HepG2 (cell line): Measurements from ENCODE around the gene GLIS2. TPM values are rescaled to one million over a fixed set of nuclear protein-coding genes. Genes with fewer than 3 reads are reported as not detected.

Experiments
- AKAP8 ChIP-seq: sonication (generic); formaldehyde crosslinking; IDR thresholded peaks from 2 replicates; pipeline ENCODE4 v1.5.1; 2020; ENCODE audit warnings: mild to moderate bottlenecking, missing genetic modification reagents
- ASH2L ChIP-seq: fragments of 300-600, 200-600 bp; sonication (generic); IDR thresholded peaks from 2 replicates; pipeline ENCODE4 v1.7.0; 2017; ENCODE audit warnings: low read depth, mild to moderate bottlenecking, moderate library complexity, mixed read lengths, low read length; ENCODE audit not compliant: insufficient read length
- ATF5 ChIP-seq: sonication (generic); formaldehyde crosslinking; IDR thresholded peaks from 2 replicates; pipeline ENCODE4 v1.4.0; 2020; ENCODE audit warnings: mild to moderate bottlenecking, low read depth, missing genetic modification reagents
- ETV5 ChIP-seq: IDR thresholded peaks from 2 replicates; pipeline ENCODE4 v1.6.1; 2018; ENCODE audit warnings: missing biosample characterization, missing genetic modification reagents, inconsistent platforms, borderline replicate concordance
- ETV6 ChIP-seq: sonication (generic); formaldehyde crosslinking; conservative IDR thresholded peaks from 2 replicates; pipeline ENCODE4 v1.4.0; 2020; ENCODE audit warnings: missing genetic modification reagents
- HMGXB3 ChIP-seq: sonication (generic); formaldehyde crosslinking; IDR thresholded peaks from 2 replicates; pipeline ENCODE4 v1.4.0; 2020; ENCODE audit warnings: missing genetic modification reagents, borderline replicate concordance
- ISL2 ChIP-seq: sonication (generic); formaldehyde crosslinking; IDR thresholded peaks from 2 replicates; pipeline ENCODE4 v1.5.0; 2020; ENCODE audit warnings: missing genetic modification reagents
- KLF11 ChIP-seq: IDR thresholded peaks from 2 replicates; pipeline ENCODE4 v1.6.1; 2016; ENCODE audit warnings: missing compliant biosample characterization
- LBX2 ChIP-seq: sonication (generic); formaldehyde crosslinking; IDR thresholded peaks from 2 replicates; pipeline ENCODE4 v1.5.0; 2020; ENCODE audit warnings: missing genetic modification reagents, mild to moderate bottlenecking, borderline replicate concordance
- MAX ChIP-seq: IDR thresholded peaks from 2 replicates; pipeline ENCODE4 v1.6.1; 2012; ENCODE audit warnings: inconsistent platforms
- MED8 ChIP-seq: sonication (generic); formaldehyde crosslinking; IDR thresholded peaks from 2 replicates; pipeline ENCODE4 v1.8.1; 2023; ENCODE audit warnings: mild to moderate bottlenecking, missing genetic modification reagents; ENCODE audit not compliant: insufficient replicate concordance
- MXI1 ChIP-seq: IDR thresholded peaks from 3 replicates; pipeline ENCODE4 v1.6.1; 2012; ENCODE audit warnings: low read depth, low read length, inconsistent platforms, borderline replicate concordance
- NFIC ChIP-seq: IDR thresholded peaks from 2 replicates; pipeline ENCODE4 v1.6.1; 2012; ENCODE audit warnings: mild to moderate bottlenecking, low read length, inconsistent platforms
- PAWR ChIP-seq: sonication (generic); formaldehyde crosslinking; IDR thresholded peaks from 2 replicates; pipeline ENCODE4 v1.4.0; 2020; ENCODE audit warnings: missing genetic modification reagents, mild to moderate bottlenecking, borderline replicate concordance
- POLR2G ChIP-seq: fragments of 200-400 bp; formaldehyde crosslinking; IDR thresholded peaks from 2 replicates; pipeline ENCODE4 v1.6.1; 2018; ENCODE audit warnings: mild to moderate bottlenecking, low read depth, low read length, moderate library complexity
- SRSF1 ChIP-seq: fragments of 200-400 bp; formaldehyde crosslinking; optimal IDR thresholded peaks from 2 replicates; pipeline ENCODE3; 2017; ENCODE audit warnings: mild to moderate bottlenecking, low read depth, low read length, moderate library complexity
- TMF1 ChIP-seq: sonication (generic); formaldehyde crosslinking; IDR thresholded peaks from 2 replicates; pipeline ENCODE4 v1.8.1; 2022; ENCODE audit warnings: low read depth, missing genetic modification reagents
- XRCC5 ChIP-seq: fragments of 200-400 bp; formaldehyde crosslinking; optimal IDR thresholded peaks from 2 replicates; pipeline ENCODE3; 2017; ENCODE audit warnings: mild to moderate bottlenecking, low read length
- ZBTB1 ChIP-seq: sonication (generic); formaldehyde crosslinking; IDR thresholded peaks from 2 replicates; pipeline ENCODE4 v1.4.0; 2020; ENCODE audit warnings: missing genetic modification reagents, borderline replicate concordance
- ZNF10 ChIP-seq: sonication (generic); formaldehyde crosslinking; IDR thresholded peaks from 2 replicates; pipeline ENCODE4 v1.4.0; 2020; ENCODE audit warnings: mild to moderate bottlenecking, low read depth, missing genetic modification reagents, borderline replicate concordance
- ZNF180 ChIP-seq: sonication (generic); formaldehyde crosslinking; IDR thresholded peaks from 2 replicates; pipeline ENCODE4 v1.4.0; 2020; ENCODE audit warnings: low read depth, missing genetic modification reagents, borderline replicate concordance
- ZNF337 ChIP-seq: sonication (generic); formaldehyde crosslinking; IDR thresholded peaks from 2 replicates; pipeline ENCODE4 v1.5.1; 2020; ENCODE audit warnings: missing genetic modification reagents, low read depth, mild to moderate bottlenecking, borderline replicate concordance
- ZNF382 ChIP-seq: sonication (generic); formaldehyde crosslinking; IDR thresholded peaks from 2 replicates; pipeline ENCODE4 v1.5.0; 2020; ENCODE audit warnings: missing genetic modification reagents, mild to moderate bottlenecking, borderline replicate concordance
- ZNF546 ChIP-seq: sonication (generic); formaldehyde crosslinking; conservative IDR thresholded peaks from 2 replicates; pipeline ENCODE4 v1.8.1; 2023; ENCODE audit warnings: mild to moderate bottlenecking, missing genetic modification reagents
- ZNF564 ChIP-seq: sonication (generic); formaldehyde crosslinking; IDR thresholded peaks from 2 replicates; pipeline ENCODE4 v1.8.1; 2023; ENCODE audit warnings: mild to moderate bottlenecking, missing genetic modification reagents
- ZNF782 ChIP-seq: sonication (generic); formaldehyde crosslinking; IDR thresholded peaks from 2 replicates; pipeline ENCODE4 v1.4.0; 2020; ENCODE audit warnings: missing genetic modification reagents, mild to moderate bottlenecking, borderline replicate concordance
- ZNF879 ChIP-seq: sonication (generic); formaldehyde crosslinking; IDR thresholded peaks from 2 replicates; pipeline ENCODE4 v1.8.1; 2023; ENCODE audit warnings: missing genetic modification reagents
- polyA plus RNA-seq, 8 experiments: library from polyadenylated mRNA; depleted of rRNA in 3 of 8; stranded (reverse) in 7 of 8; unstranded in 1 of 8; fragments of >200 nt; fragmentation: Illumina TruSeq in 4 of 8; extraction: Trizol in 4 of 8; gene quantifications; 2 replicates each; pipeline versions ENCODE4 v1.2.1 to v1.2.3, GENCODE V29; 2011 to 2016; ENCODE audit warnings: low read depth in 4 of 8, missing spikeins in 1 of 8, mixed read lengths in 1 of 8; ENCODE audit not compliant: insufficient read depth in 1 of 8
- total RNA-seq, 5 experiments: library from RNA; depleted of rRNA; stranded (reverse); fragments of >200 nt; fragmentation: Illumina TruSeq; extraction: Trizol; gene quantifications; 2 replicates each; pipeline ENCODE4 v1.2.3, GENCODE V29; 2016; ENCODE audit warnings: low read depth in 1 of 5

GLIS2 gene
- total and polyA plus RNA-seq, 2 of the 13 experiments (the other 11 are each of a cell fraction or from before 2014, with no cell fraction given): 0.28 to 0.29 TPM

GRCh38 chr16:4290236-4290830 lies 25.5 kb upstream of the GLIS2 start (continued):
- TF ChIP-seq ATF5 (CRISPR knock-in tag): no peak
- TF ChIP-seq SRSF1: no peak
- TF ChIP-seq MXI1: peak; percentile 49; the same call in 1 of the 3 replicates
- TF ChIP-seq ETV6: no peak
- TF ChIP-seq AKAP8 (CRISPR knock-in tag): no peak
- no peak for TF ChIP-seq ZNF546
- no peak for TF ChIP-seq ZNF564
- no peak for TF ChIP-seq ZNF180
- TF ChIP-seq XRCC5: no peak
- TF ChIP-seq PAWR: no peak
- no peak for TF ChIP-seq ZNF879 (CRISPR knock-in tag)
- TF ChIP-seq ZNF782 (CRISPR knock-in tag): no peak
- TF ChIP-seq ZNF337: no peak
- no peak for TF ChIP-seq ZNF382 (CRISPR knock-in tag)
- peak; percentile 58; the same call in 1 of the 2 replicates for TF ChIP-seq ETV5 (CRISPR knock-in tag)
- TF ChIP-seq POLR2G: no peak
- TF ChIP-seq HMGXB3 (CRISPR knock-in tag): no peak
- no peak for TF ChIP-seq NFIC
- peak; percentile 26; the same call in 1 of the 2 replicates for TF ChIP-seq MAX
- TF ChIP-seq ASH2L: no peak
- no peak for TF ChIP-seq KLF11 (CRISPR knock-in tag)
- no peak for TF ChIP-seq ZNF10 (CRISPR knock-in tag)
- no peak for TF ChIP-seq LBX2 (CRISPR knock-in tag)
- TF ChIP-seq ISL2 (CRISPR knock-in tag): no peak
- TF ChIP-seq MED8 (CRISPR knock-in tag): no peak
- no peak for TF ChIP-seq ZBTB1 (CRISPR knock-in tag)
- TF ChIP-seq TMF1 (CRISPR knock-in tag): no peak
